SJCRH30 (cell line): ENCODE data around the gene RNF220. TPM values are rescaled to one million over a fixed set of nuclear protein-coding genes. Genes with fewer than 3 reads are reported as not detected.
"Not testable (repeated sequence)": the region's sequence is repeated elsewhere in the genome, so short reads cannot be mapped to it uniquely, and the experiment has no call there.

Source experiments
- DNase-seq, 2 experiments: peaks; one replicate each; pipeline ENCODE4 v3.0.0-alpha.2; 2015 to 2020
- H3K27ac ChIP-seq: fragments of 250-450 bp; sonication (Bioruptor Pico); 2 replicates; pipeline ENCODE4 v1.5.1; 2020; ENCODE audit warnings: mild to moderate bottlenecking, moderate library complexity
- H3K27me3 ChIP-seq: fragments of 250-450 bp; sonication (Bioruptor Pico); 2 replicates; pipeline ENCODE4 v1.5.1; 2020; ENCODE audit warnings: mild to moderate bottlenecking, moderate library complexity
- H3K36me3 ChIP-seq: fragments of 250-450 bp; sonication (Bioruptor Pico); 2 replicates; pipeline ENCODE4 v1.5.1; 2020; ENCODE audit warnings: mild to moderate bottlenecking, moderate library complexity
- H3K4me1 ChIP-seq: fragments of 250-450 bp; sonication (Bioruptor Pico); 2 replicates; pipeline ENCODE4 v1.5.1; 2020; ENCODE audit warnings: mild to moderate bottlenecking, moderate library complexity
- H3K4me3 ChIP-seq: fragments of 250-450 bp; sonication (Bioruptor Pico); 2 replicates; pipeline ENCODE4 v1.5.1; 2020; ENCODE audit warnings: mild to moderate bottlenecking, moderate library complexity
- H3K9me3 ChIP-seq: fragments of 250-450 bp; sonication (Bioruptor Pico); replicated peaks from 2 replicates; pipeline ENCODE4 v1.5.1; 2020; ENCODE audit warnings: mild to moderate bottlenecking, moderate library complexity
- total RNA-seq: library from RNA; depleted of rRNA; stranded (reverse); fragments of >200 nt; shearing (Covaris generic); gene quantifications from 2 replicates; pipeline ENCODE4 v1.2.3, GENCODE V29; 2014

RNF220 gene
- total RNA-seq, 1 experiment from 2014 or later, result 94.9 TPM

DNA sequence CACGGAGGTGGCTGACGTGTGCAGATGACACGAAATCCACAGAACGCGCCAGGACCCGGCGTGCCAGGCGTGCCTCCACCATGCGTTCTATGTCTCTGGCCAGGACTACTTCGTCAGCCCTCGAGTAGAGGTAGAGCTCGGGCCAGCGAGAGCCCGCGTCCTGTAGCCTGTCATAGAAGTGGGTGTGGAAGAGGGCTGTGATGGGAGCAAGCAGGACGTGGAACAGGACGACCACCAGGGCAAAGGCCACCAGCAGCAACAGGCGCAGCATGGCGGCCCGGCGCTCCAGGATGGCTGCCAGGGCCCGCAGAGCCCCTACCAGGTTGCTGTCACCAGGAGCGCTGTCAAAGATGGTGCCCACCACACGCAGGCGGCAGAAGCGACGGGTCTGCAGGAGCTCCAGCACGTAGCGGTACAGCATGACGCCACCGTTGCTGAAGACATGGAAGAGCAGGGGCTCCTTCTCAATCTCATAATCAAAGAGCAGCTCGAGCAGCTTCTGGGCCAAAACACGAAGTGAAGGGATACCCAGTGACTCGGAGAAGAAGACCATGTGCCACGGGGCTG, 249.6 kb downstream of the RNF220 start:
- no peak for DNase-seq
- Histone ChIP-seq H3K9me3 (no peaks in the 10 kb centered on the region), H3K36me3 (peaks cover 10% of the 10 kb centered on the region), H3K4me3 (no peak overlapping the region), H3K4me1 (peaks cover 4% of the 10 kb centered on the region; the same call in 1 of the 2 replicates), H3K27ac (no peak overlapping the region), H3K27me3 (no peaks in the 10 kb centered on the region)

DNA sequence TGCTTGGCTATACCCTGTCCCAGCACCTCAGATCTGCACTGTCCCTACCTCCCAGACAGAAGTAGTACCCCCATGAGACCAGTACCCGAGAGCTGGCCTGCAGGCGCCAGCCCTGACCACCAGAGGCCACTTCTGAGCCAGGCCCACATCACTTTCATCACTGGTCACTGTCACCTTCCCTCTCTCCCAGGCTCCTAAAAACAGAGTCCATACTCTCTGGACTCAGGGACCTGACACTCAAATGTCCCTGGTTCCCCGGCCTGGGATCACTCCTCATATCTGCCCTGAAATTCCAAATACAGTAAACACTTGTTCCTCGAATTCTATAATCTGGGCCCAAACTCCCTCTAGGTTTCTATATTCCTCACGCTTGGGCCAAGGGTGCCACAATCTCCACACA, 250.6 kb downstream of the RNF220 start:
- DNase-seq, result peak; percentile 40 to 70
- Histone ChIP-seq H3K4me3 (no peak overlapping the region), H3K27me3 (no peaks in the 10 kb centered on the region), H3K27ac (no peak overlapping the region), H3K9me3 (no peaks in the 10 kb centered on the region), H3K36me3 (peaks cover 1% of the 10 kb centered on the region; the same call in 1 of the 2 replicates), H3K4me1 (peaks cover 11% of the 10 kb centered on the region)

DNA sequence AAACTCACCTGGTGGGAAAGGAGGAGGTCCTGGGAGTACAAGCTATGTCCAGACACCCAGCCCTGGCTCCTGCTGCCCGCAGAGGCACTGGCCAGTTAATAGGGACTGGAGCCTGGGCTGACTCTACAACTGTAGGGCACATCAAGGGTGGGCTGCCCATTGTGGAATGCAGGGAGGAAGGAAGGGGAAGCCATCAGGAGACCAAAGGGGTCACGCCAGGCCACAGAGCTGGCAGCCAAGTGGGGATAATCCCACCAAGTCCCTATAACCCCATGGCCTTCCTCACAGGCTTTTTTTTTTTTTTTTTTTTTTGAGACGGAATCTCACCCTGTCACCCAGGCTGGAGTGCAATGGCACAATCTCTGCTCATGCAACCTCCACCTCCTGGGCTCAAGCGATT, 254.5 kb downstream of the RNF220 start:
- Histone ChIP-seq H3K9me3 (no peaks in the 10 kb centered on the region), H3K36me3 (no peaks in the 10 kb centered on the region), H3K27ac (no peak overlapping the region), H3K27me3 (no peaks in the 10 kb centered on the region), H3K4me3 (no peak overlapping the region), H3K4me1 (peaks cover 11% of the 10 kb centered on the region)
- no peak for DNase-seq

DNA sequence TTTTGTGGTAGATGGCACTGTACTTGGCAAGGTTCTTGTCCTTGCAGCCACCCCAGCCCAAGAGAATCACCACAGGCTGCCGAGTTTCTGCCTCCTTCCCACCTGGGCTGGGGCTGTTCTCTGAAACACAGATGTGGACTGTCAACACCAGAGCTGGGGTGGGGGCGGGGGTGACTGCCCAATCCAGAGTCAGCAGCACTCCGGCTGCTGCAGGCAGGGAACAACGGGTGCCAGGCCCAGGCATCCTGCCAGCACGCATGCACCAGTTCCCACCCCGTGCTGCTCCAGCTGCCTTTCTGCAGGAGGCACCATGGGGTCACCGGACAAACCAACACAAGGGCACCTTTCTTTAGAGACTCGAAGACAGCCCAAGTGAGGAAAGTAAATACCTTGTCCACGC, 255.1 kb downstream of the RNF220 start:
- no peaks in the 10 kb centered on the region for H3K9me3 ChIP-seq
- H3K27ac ChIP-seq, result peak overlapping the region; percentile 34
- H3K27me3 ChIP-seq, result no peaks in the 10 kb centered on the region
- peak; percentile 89 to 91 for DNase-seq
- H3K36me3 ChIP-seq, result no peaks in the 10 kb centered on the region
- no peak overlapping the region for H3K4me3 ChIP-seq
- H3K4me1 ChIP-seq, result peaks cover 11% of the 10 kb centered on the region

- Histone ChIP-seq H3K4me3 (no peak overlapping the region), H3K27me3 (no peaks in the 10 kb centered on the region), H3K27ac (no peak overlapping the region), H3K4me1 (peaks cover 7% of the 10 kb centered on the region), H3K36me3 (no peaks in the 10 kb centered on the region), H3K9me3 (no peaks in the 10 kb centered on the region)
- DNase-seq, result no peak
Measured at GRCh38 chr1:44661781-44662682, 257.0 kb downstream of the RNF220 start.

- H3K27ac ChIP-seq, result no peak overlapping the region
- peak in 1 of 2 experiments; percentile 58 for DNase-seq
- no peaks in the 10 kb centered on the region for H3K9me3 ChIP-seq
- no peaks in the 10 kb centered on the region for H3K27me3 ChIP-seq
- H3K4me3 ChIP-seq, result no peak overlapping the region
- peaks cover 7% of the 10 kb centered on the region for H3K4me1 ChIP-seq
- H3K36me3 ChIP-seq, result no peaks in the 10 kb centered on the region
Measured at GRCh38 chr1:44662683-44663030, 257.6 kb downstream of the RNF220 start.

DNA sequence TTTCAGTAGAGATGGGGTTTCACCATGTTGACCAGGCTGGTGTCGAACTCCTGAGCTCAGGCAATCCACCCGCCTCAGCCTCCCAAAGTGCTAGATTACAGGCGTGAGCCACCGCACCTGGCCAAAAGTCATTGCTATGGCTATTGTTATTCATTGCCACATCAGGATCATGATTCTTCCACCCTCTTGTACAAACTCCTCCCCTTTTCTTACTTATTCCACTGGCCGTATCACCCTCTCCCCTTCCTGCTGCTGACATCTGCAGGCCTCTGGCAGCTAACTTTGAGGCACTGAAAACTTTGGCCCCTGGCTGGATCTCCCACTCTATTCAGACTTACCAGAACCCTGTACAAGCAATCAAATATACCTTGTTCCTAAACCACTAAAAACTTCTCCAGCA, 258.4 kb downstream of the RNF220 start:
- no peak for DNase-seq
- Histone ChIP-seq H3K4me1 (peaks cover 7% of the 10 kb centered on the region), H3K27ac (no peak overlapping the region), H3K27me3 (no peaks in the 10 kb centered on the region), H3K4me3 (no peak overlapping the region), H3K9me3 (no peaks in the 10 kb centered on the region), H3K36me3 (no peaks in the 10 kb centered on the region)

GRCh38 chr1:44664730-44665370, 259.8 kb downstream of the RNF220 start:
- H3K4me3 ChIP-seq, result no peak overlapping the region
- no peaks in the 10 kb centered on the region for H3K9me3 ChIP-seq
- H3K36me3 ChIP-seq, result no peaks in the 10 kb centered on the region
- H3K4me1 ChIP-seq, result peaks cover 6% of the 10 kb centered on the region
- DNase-seq, result no peak
- no peak overlapping the region for H3K27ac ChIP-seq
- H3K27me3 ChIP-seq, result no peaks in the 10 kb centered on the region

GRCh38 chr1:44666719-44667118, 261.7 kb downstream of the RNF220 start:
- not testable (repeated sequence) for H3K4me1 ChIP-seq, DNase-seq, H3K36me3 ChIP-seq

GRCh38 chr1:44670751-44671640, 265.9 kb downstream of the RNF220 start:
- Histone ChIP-seq H3K27me3 (no peaks in the 10 kb centered on the region), H3K27ac (no peak overlapping the region), H3K36me3 (no peaks in the 10 kb centered on the region), H3K9me3 (no peaks in the 10 kb centered on the region), H3K4me3 (no peak overlapping the region), H3K4me1 (peaks cover 20% of the 10 kb centered on the region)
- DNase-seq, result no peak

More at GRCh38 chr1:44666719-44667118, 261.7 kb downstream of the RNF220 start:
- not testable (repeated sequence) for H3K27me3 ChIP-seq, H3K9me3 ChIP-seq, H3K4me3 ChIP-seq, H3K27ac ChIP-seq

DNA sequence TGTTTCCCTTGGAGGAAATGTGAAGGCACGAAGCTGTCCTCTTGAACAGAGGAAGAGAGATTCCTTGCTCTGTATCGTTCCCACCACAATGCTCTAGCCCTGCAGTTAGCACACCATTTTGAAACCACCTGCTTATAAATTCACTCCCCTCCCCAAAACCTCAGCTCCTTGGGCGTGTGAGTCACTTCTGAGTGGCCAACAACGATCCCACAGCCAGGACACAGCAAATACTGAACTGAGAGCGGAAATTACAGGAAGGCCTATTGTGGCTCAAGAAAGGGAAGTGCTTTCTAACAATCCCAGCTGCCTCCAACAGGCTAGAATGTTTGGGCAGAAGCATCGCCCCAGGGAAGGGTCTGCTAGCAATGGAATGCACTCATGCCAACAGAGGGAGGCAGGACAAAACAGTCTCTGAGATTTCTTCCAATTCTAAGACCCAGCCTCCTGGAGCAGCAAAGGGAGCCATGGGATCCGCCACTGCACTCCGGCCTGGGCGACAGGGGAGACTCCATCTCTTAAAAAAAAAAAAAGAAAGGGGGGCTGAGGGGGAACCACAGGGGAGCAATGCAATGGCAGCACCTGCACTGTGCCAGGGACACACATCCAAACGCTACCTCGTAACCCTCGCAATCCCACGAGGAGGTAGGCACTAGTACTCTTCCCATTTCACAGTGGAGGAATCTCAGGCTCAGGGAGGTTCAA, 267.4 kb downstream of the RNF220 start:
- Histone ChIP-seq H3K4me3 (no peak overlapping the region), H3K4me1 (peaks cover 32% of the 10 kb centered on the region), H3K36me3 (no peaks in the 10 kb centered on the region), H3K27me3 (no peaks in the 10 kb centered on the region), H3K27ac (peak overlapping the region; percentile 16), H3K9me3 (no peaks in the 10 kb centered on the region; the same call in 1 of the 2 replicates)
- DNase-seq, result peak; percentile 83 to 90

DNA sequence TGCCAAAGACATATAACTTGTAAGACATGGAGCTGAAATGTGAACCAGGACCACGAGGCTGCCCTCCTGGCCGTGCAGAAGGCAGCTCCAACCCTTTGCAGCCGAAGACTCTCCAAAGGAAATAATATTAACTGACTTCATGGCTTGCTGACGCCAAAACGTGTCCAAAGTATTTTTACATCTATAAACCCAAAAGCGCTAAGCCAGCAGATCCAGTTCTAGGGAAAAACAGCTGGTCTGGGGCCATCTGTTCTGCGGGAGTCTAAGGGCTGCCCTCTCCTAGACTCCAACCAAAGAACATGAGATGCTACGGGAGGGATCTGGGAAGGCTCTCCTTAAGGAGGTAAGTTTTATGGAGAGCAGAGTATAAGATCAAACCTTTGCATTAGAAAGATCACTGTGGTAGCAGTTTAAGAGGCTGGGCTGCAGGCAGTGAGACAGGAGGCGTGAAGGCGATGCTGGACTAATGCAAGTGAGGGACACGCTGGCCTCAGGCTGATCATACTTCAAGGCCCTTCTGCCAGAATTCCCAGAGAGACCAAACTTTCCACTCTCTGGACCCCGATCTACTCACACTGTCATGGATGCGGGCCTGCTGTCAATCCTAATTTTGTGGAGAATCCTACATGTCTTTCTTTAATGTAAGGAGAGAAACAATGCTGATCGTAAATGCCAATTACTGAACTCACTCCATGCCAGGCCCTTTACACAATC, 268.1 kb downstream of the RNF220 start:
- Histone ChIP-seq H3K4me1 (peaks cover 32% of the 10 kb centered on the region), H3K36me3 (no peaks in the 10 kb centered on the region), H3K27me3 (no peaks in the 10 kb centered on the region), H3K27ac (peak overlapping the region; percentile 61), H3K4me3 (peak overlapping the region; percentile 79), H3K9me3 (no peaks in the 10 kb centered on the region; the same call in 1 of the 2 replicates)
- peak in 1 of 2 experiments; percentile 29 for DNase-seq

- H3K4me1 ChIP-seq, result peaks cover 32% of the 10 kb centered on the region
- H3K36me3 ChIP-seq, result no peaks in the 10 kb centered on the region
- no peak for DNase-seq
- peak overlapping the region; percentile 61; the same call in 1 of the 2 replicates for H3K27ac ChIP-seq
- no peaks in the 10 kb centered on the region; the same call in 1 of the 2 replicates for H3K9me3 ChIP-seq
- peak overlapping the region; percentile 79 for H3K4me3 ChIP-seq
- no peaks in the 10 kb centered on the region for H3K27me3 ChIP-seq
Measured at GRCh38 chr1:44673675-44674112, 268.6 kb downstream of the RNF220 start.
